Glutamatergic neuron (in vitro differentiated cells): ENCODE data around the gene DCHS1. TPM values are rescaled to one million over a fixed set of nuclear protein-coding genes. Genes with fewer than 3 reads are reported as not detected.

Experiments used
- DNase-seq: peaks from one replicate; pipeline ENCODE4 v3.0.0; 2022
- H3K27ac Mint-ChIP-seq: one replicate; pipeline ENCODE4 v1.8.0; 2020; ENCODE audit warnings: mild to moderate bottlenecking, mixed read lengths, inconsistent platforms; ENCODE audit not compliant: unreplicated experiment
- H3K27me3 Mint-ChIP-seq: one replicate; pipeline ENCODE4 v1.8.0; 2020; ENCODE audit warnings: mild to moderate bottlenecking, moderate library complexity, mixed read lengths, inconsistent platforms; ENCODE audit not compliant: unreplicated experiment
- H3K36me3 Mint-ChIP-seq: one replicate; pipeline ENCODE4 v1.8.0; 2020; ENCODE audit warnings: mild to moderate bottlenecking, mixed read lengths, inconsistent platforms; ENCODE audit not compliant: unreplicated experiment
- H3K4me1 Mint-ChIP-seq: one replicate; pipeline ENCODE4 v1.8.0; 2020; ENCODE audit warnings: mild to moderate bottlenecking, low read depth, mixed read lengths, inconsistent platforms; ENCODE audit not compliant: unreplicated experiment
- H3K4me3 Mint-ChIP-seq: one replicate; pipeline ENCODE4 v1.8.0; 2020; ENCODE audit warnings: mild to moderate bottlenecking, mixed read lengths, inconsistent platforms; ENCODE audit not compliant: unreplicated experiment
- H3K9me3 Mint-ChIP-seq: one replicate; pipeline ENCODE4 v1.8.0; 2020; ENCODE audit warnings: mild to moderate bottlenecking, moderate library complexity, mixed read lengths, inconsistent platforms; ENCODE audit not compliant: unreplicated experiment
- CTCF ChIP-seq: fragments of 200-600 bp; sonication (generic); IDR thresholded peaks from one replicate; pipeline ENCODE4 v1.5.0; 2021; ENCODE audit not compliant: partially characterized antibody, unreplicated experiment
- total RNA-seq: library from RNA; stranded (reverse); fragmentation: NEBNext Ultra II Directional; extraction: Animal tissue kit (Norgen Biotek cat#: 25700); gene quantifications from one replicate; pipeline ENCODE4 v1.2.1, GENCODE V29; 2021; ENCODE audit not compliant: unreplicated experiment

The DCHS1 gene
- total RNA-seq, 1 donor from 2014 or later = 91.5 TPM

GRCh38 chr11:6608726-6609501 lies 46.7 kb downstream of the DCHS1 start:
- H3K27me3 Mint-ChIP-seq = peaks cover 11% of the 10 kb centered on the region
- TF ChIP-seq CTCF = no peak
- peaks cover 11% of the 10 kb centered on the region for H3K4me1 Mint-ChIP-seq
- H3K36me3 Mint-ChIP-seq = no peaks in the 10 kb centered on the region
- peaks cover 8% of the 10 kb centered on the region for H3K9me3 Mint-ChIP-seq
- no peak overlapping the region for H3K4me3 Mint-ChIP-seq
- no peak for DNase-seq
- no peak overlapping the region for H3K27ac Mint-ChIP-seq

GRCh38 chr11:6608011-6608410 lies 47.6 kb downstream of the DCHS1 start:
- Mint-ChIP-seq H3K27me3 (peaks cover 11% of the 10 kb centered on the region), H3K4me3 (no peak overlapping the region)

GRCh38 chr11:6607190-6607795 lies 48.3 kb downstream of the DCHS1 start:
- peaks cover 8% of the 10 kb centered on the region for H3K9me3 Mint-ChIP-seq
- peak overlapping the region; percentile 81 for H3K4me3 Mint-ChIP-seq
- peaks cover 11% of the 10 kb centered on the region for H3K27me3 Mint-ChIP-seq
- DNase-seq = no peak
- peak overlapping the region; percentile 88 for H3K27ac Mint-ChIP-seq
- TF ChIP-seq CTCF = no peak
- peaks cover 15% of the 10 kb centered on the region for H3K4me1 Mint-ChIP-seq
- H3K36me3 Mint-ChIP-seq = no peaks in the 10 kb centered on the region

More at GRCh38 chr11:6608011-6608410, 47.6 kb downstream of the DCHS1 start:
- TF ChIP-seq CTCF = no peak
- no peak for DNase-seq
- Mint-ChIP-seq H3K27ac (peak overlapping the region; percentile 25), H3K9me3 (peaks cover 8% of the 10 kb centered on the region), H3K36me3 (no peaks in the 10 kb centered on the region), H3K4me1 (peaks cover 11% of the 10 kb centered on the region)

GRCh38 chr11:6606471-6607189 lies 49.0 kb downstream of the DCHS1 start:
- peak overlapping the region; percentile 88 for H3K27ac Mint-ChIP-seq
- peak; percentile 90 for DNase-seq
- H3K27me3 Mint-ChIP-seq = peaks cover 11% of the 10 kb centered on the region
- no peaks in the 10 kb centered on the region for H3K36me3 Mint-ChIP-seq
- peaks cover 16% of the 10 kb centered on the region for H3K4me1 Mint-ChIP-seq
- H3K9me3 Mint-ChIP-seq = peaks cover 8% of the 10 kb centered on the region
- no peak for TF ChIP-seq CTCF
- peak overlapping the region; percentile 81 for H3K4me3 Mint-ChIP-seq
